AG09309 (cell line): Measurements from ENCODE around the gene GLS.

ENCODE experiments used
- DNase-seq: peaks from one replicate; pipeline ENCODE4 v3.0.0-alpha.2; 2010; ENCODE audit warnings: low read depth
- H3K4me3 ChIP-seq: 2 replicates; pipeline ENCODE4 v1.5.1; 2011; ENCODE audit warnings: mild to moderate bottlenecking, low read depth, low read length, moderate library complexity; ENCODE audit not compliant: control insufficient read depth
- CTCF ChIP-seq: IDR thresholded peaks from 2 replicates; pipeline ENCODE4 v1.5.1; 2011; ENCODE audit warnings: mild to moderate bottlenecking, low read depth, low read length, inconsistent platforms; ENCODE audit not compliant: insufficient read depth, control insufficient read depth; ENCODE audit errors: missing control alignments

GLS gene

GRCh38 chr2:190996338-190996946 is 115.8 kb downstream of the GLS start:
- DNase-seq, result no peak
- peak; percentile 80 for TF ChIP-seq CTCF
- no peak overlapping the region for H3K4me3 ChIP-seq

GRCh38 chr2:190996947-190997346 is 116.3 kb downstream of the GLS start:
- TF ChIP-seq CTCF, result no peak
- H3K4me3 ChIP-seq, result no peak overlapping the region
- DNase-seq, result no peak

GRCh38 chr2:190997526-190998113 is 117.0 kb downstream of the GLS start:
- TF ChIP-seq CTCF, result no peak
- H3K4me3 ChIP-seq, result no peak overlapping the region
- DNase-seq, result no peak

- no peak for DNase-seq
- no peak overlapping the region for H3K4me3 ChIP-seq
- TF ChIP-seq CTCF, result no peak
Measured at GRCh38 chr2:190999058-190999457, 118.4 kb downstream of the GLS start.

GRCh38 chr2:190999949-191000665 is 119.5 kb downstream of the GLS start:
- DNase-seq, result no peak
- no peak overlapping the region for H3K4me3 ChIP-seq
- TF ChIP-seq CTCF, result no peak

- DNase-seq, result no peak
- no peak for TF ChIP-seq CTCF
- no peak overlapping the region for H3K4me3 ChIP-seq
Measured at GRCh38 chr2:191001032-191001431, 120.4 kb downstream of the GLS start.
